IMR-90 (cell line): ENCODE data around the gene DCHS2.

ENCODE experiments used
- CHD1 ChIP-seq: IDR thresholded peaks from 2 replicates; pipeline ENCODE4 v1.6.1; 2012; ENCODE audit warnings: low read depth, low read length, improper control_type of control experiment
- RAD21 ChIP-seq: IDR thresholded peaks from 2 replicates; pipeline ENCODE4 v1.6.1; 2012; ENCODE audit warnings: low read length, improper control_type of control experiment
- RFX5 ChIP-seq: IDR thresholded peaks from 2 replicates; pipeline ENCODE4 v1.8.0; 2012; ENCODE audit warnings: low read depth, mild to moderate bottlenecking, low read length, moderate library complexity
- TF ChIP-seq, protein P1 (sequence below): conservative IDR thresholded peaks from 2 replicates; pipeline ENCODE4 v1.5.1; 2012; ENCODE audit warnings: mild to moderate bottlenecking, low read depth, low read length, improper control_type of control experiment

- TF ChIP-seq, protein P1, sequence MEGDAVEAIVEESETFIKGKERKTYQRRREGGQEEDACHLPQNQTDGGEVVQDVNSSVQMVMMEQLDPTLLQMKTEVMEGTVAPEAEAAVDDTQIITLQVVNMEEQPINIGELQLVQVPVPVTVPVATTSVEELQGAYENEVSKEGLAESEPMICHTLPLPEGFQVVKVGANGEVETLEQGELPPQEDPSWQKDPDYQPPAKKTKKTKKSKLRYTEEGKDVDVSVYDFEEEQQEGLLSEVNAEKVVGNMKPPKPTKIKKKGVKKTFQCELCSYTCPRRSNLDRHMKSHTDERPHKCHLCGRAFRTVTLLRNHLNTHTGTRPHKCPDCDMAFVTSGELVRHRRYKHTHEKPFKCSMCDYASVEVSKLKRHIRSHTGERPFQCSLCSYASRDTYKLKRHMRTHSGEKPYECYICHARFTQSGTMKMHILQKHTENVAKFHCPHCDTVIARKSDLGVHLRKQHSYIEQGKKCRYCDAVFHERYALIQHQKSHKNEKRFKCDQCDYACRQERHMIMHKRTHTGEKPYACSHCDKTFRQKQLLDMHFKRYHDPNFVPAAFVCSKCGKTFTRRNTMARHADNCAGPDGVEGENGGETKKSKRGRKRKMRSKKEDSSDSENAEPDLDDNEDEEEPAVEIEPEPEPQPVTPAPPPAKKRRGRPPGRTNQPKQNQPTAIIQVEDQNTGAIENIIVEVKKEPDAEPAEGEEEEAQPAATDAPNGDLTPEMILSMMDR, result no peak
- TF ChIP-seq RAD21, result no peak
- no peak for TF ChIP-seq RFX5
- no peak for TF ChIP-seq CHD1
Measured at GRCh38 chr4:154354883-154355282, 136.7 kb downstream of the DCHS2 start.
